Measurements from ENCODE around the gene IFNA2.
"Not testable (repeated sequence)": the region's sequence is repeated elsewhere in the genome, so short reads cannot be mapped to it uniquely, and the experiment has no call there.

The IFNA2 gene

GRCh38 chr9:21385131-21385670 is at the start of gene IFNA2:
Gene IFNA2, minus strand, starts transcription at chr9:21385398. Its CDS starts 69 bp downstream, at chr9:21385329.
- no peak for DNase-seq

DNA sequence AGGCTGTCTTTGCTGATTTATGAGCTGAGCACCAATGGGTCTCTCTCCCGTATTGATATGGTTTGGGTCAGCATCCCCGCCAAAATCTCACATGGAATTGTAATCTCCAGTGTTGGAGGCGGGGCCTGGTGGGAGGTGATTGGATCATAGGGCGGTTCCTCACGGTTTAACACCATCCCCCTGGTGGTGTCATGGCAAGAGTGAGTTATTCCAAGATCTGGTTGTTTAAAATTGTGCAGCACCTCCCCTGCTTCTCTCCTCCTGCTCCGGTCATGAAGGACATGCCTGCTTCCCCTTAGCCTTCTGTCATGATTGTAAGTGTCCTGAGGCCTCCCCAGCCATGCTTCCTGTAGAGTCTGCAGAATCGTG is 49.8 kb upstream of the IFNA2 start:
- not testable (repeated sequence) for DNase-seq

DNA sequence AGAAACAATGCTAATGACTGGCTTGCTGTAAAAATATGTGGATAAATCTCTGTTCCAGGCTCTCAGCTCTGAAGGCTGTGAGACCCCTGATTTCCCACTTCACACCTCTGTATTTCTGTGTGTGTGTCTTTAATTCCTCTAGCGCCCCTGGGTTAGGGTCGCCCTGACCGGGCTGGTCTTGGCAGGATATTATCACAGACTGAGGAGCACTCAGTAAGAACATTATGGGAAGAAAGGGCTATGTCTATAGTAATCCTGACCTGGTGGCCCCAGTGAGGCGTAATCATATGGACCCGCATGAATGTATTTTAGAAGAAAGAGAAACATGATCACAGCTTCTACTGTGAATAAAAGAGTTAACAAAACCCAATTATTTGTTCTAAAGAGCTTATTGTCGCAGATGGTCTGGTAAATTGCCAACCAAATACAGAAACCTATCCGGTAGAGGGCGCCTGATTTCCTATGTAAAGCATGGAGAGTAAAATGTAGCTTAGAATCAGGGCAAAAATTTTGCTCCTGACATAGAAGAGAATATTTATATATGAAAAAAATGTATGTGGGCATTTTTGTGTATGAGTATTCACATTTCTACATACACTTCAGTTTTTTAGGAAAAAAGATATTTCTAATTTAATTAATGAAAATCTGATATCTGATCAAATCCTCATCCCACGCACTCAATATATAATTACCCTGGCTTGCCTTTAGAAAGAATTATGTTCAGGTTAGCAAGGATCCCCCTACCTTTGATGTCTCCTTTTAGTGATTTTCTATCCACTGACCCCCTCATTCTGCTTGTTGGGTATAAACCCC is 49.2 kb upstream of the IFNA2 start:
- DNase-seq: peak in 1 of 2 donors; percentile 57

DNA sequence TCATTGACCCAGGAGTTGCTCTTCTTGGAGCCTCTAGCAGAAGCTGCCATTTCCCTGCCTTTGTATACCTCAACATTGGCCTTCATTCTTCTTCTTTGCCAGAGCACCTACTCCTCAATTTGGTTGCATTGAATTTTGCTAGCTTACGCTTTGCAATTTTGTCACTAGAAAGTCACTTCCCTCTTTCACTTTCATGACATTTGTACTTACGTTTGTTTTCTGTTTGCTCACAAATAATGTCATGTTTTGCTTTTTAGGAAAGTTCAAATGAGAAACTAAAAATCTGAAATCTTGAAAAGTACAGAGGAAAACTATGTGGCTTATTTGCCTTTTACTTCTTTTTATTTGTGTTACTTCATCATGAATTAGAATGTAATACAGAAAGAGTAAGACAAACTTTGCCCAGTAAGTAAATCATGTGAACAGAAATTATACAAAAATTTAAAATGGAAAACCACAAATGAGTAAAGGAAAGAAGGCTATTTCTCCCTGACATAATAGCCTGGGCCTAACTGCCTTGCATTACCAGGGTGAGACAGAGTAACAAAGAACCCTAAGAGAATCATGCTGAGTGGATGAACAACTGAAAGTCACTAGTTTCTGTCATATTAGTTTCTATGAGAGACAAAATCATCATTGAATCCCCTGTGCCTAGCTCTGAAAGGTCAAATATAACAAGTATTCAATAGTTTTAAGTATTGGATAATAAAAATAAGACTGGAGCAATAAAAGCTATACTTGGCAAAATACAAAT is 47.7 kb upstream of the IFNA2 start:
- no peak for DNase-seq

GRCh38 chr9:21429191-21429590 is 44.0 kb upstream of the IFNA2 start:
- no peak for DNase-seq

- DNase-seq: no peak
Observed at GRCh38 chr9:21428235-21428634, 43.0 kb upstream of the IFNA2 start.

DNA sequence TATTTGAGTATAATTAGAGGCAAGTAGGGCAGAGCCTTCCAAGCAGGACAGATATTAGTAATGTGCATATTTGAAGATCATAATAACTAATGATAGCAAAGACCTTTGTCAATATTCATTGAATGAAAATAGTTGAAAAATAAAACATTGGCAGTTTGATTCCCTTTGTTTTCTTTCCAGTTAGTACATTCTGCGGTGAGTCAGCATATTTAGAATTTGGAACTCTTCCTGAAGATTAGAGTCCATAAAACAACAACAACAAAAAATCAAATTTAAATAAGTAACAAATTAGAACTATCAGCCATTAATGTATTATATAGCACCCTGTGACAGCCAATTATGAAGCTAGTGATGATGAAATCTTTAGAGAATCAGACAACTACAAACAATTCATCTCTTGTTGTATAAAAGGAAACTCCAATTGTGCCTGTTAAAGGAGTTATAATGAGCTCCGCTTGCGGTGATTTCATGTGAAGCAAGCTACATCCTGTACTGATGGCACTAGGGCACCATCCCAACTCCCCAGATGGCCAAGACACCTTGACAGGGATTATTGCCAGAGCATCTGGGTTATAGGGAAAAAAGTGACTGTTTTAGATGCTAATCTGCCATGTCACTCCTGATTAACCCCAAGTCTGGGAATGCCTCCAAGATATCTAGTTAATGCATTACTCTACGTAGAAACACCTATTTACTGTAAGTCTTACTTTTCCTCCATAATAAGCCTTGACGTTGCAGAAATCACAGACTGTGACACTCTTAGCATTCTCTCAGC is 30.5 kb upstream of the IFNA2 start:
- no peak for DNase-seq

DNA sequence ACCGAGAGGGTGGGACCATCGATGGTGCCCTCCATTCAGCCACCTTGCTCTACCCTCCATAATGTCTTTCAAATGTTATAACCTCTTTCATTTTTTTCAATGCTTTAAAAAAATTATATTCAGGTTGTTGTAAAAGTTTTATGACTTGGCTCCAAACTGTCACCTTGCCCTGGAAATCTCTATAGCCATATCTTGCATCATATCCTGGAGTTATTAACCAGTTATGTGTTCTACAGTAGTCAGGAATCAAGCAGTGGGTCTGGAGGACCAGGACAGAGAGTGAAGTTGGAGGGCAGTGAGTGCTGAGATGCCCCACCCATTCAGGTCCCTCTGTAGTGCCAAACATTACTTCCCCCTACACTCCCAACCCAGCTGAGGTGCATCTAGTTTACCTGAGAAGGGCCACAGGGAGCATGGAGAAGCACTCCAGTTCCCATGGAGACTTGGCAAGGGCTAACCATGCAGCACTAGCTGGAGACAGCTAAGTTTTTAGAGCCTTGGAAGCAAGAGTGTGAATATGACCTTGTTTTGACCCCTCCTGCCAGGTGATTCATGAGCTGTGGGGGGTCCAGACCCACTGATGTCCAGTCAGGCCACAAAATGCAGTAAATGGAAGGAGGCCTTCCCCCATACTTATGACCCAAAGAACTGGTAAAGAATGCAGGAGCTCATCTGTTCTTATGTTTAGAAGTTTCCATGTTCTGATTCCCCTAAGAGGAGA is 29.2 kb upstream of the IFNA2 start:
- no peak for DNase-seq

GRCh38 chr9:21413624-21414023 is 28.4 kb upstream of the IFNA2 start:
- DNase-seq: no peak

- DNase-seq: no peak
Observed at GRCh38 chr9:21413151-21413550, 28.0 kb upstream of the IFNA2 start.

DNA sequence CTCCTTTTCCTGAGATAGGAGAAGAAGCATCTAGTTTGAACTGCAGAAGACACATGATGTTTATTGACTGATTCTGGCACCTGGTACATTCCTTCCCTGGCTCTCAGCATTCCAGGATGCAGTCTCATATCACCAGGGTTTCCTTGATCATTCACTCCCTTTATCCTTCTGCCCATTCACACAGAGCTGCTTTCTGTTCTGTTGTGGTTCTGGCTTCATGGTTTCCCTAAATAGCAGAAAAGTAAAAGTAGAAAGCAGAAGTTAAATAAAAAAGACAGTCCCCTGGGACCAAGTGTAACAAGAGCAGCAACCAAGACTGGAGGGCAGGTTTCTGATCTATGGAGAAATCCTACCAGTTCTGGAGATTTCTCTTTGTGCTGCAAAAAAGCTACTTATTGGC is 26.9 kb upstream of the IFNA2 start:
- no peak for DNase-seq

DNA sequence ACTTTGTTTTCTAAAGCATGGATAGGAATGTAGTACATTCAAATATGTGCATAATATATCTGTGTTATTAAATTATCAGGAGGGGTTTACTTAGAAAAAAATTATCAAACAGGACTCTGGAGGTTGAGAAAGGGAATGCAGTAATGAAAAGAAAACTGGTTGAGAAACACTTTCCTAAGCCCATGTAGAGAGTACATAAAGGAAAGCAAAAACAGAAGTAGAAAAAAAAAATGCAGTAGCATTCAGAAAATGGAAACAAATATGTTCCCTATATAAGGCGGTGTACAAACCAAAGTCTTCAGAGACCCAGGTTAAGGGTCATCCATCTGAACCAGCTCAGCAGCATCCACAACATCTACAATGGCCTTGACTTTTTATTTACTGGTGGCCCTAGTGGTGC is 23.6 kb upstream of the IFNA2 start, which contains the start of gene IFNA8:
TSS of gene IFNA8 (plus strand) at position 301 of the 400 bp plus-strand sequence. CDS start at position 361, 60 bp downstream.
- no peak for DNase-seq

- DNase-seq: no peak
Observed at GRCh38 chr9:21404146-21404545, 18.9 kb upstream of the IFNA2 start.

GRCh38 chr9:21402386-21403251 is 17.4 kb upstream of the IFNA2 start:
- DNase-seq: no peak

DNA sequence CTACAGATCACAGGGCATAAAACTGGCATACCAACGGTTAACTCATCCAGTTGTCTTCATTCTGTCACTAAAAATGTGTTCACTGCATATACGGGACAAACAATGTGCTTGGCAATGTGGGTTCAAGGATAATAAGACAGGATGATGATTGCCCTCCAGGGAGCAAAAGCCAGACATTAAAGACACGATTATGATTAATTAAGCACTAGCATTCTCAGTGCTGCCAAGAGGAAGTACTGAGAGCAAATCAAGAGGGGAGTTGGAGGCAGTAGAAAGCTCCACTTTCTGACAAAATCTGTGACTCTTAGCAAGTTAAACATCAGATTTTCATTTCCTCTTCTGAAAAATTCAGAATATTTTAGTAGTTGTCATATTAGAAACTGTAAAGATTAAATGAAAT is 14.8 kb upstream of the IFNA2 start:
- DNase-seq: no peak

- no peak for DNase-seq
Observed at GRCh38 chr9:21398955-21399489, 13.8 kb upstream of the IFNA2 start.

- peak; percentile 51 to 57 for DNase-seq
Observed at GRCh38 chr9:21395778-21396717, 10.8 kb upstream of the IFNA2 start.

DNA sequence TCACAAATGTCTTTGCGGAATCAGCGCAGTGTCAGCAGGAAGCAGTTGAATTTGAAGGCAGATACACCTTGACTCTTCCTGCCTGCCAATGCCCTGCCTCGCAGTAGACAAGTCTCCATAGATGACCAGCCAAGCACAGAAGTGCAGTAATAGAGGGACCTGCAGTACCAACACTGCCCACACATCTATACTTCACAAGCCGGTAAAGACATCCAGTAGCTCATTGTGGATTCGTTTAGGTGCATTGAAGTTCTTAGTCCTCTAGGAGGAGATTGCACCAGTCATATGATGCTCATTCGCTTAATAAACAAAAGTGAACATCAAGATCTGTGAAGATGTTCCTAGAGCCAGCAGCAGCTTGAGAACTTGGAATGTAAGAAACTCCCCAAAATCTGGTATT is 7.1 kb upstream of the IFNA2 start:
- no peak for DNase-seq

DNA sequence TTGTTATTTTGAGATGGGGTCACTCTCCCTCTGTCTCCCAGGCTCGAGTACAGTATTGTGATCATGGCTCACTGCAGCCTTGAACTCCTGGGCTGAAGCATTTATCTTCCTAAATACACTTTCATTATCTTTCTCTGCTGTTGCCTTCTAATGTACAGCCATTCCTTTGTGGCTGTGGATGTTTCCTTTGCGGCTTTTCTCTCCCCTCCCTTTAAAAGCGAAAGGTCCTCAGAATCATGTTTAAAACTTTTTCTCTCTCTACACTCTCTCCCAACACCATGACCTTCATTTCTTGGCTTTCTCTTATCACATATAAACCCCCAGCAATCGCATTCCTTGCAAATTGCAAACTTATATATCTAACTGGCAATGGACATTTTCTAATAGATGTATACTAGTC is 1.6 kb downstream of the IFNA2 start:
- DNase-seq: no peak
